ENCODE data around the gene ZNF516. TPM values are rescaled to one million over a fixed set of nuclear protein-coding genes. Genes with fewer than 3 reads are reported as not detected.

ZNF516 gene
- total and polyA plus RNA-seq, 9 donors = 13.5 to 110 (median 95.2) TPM

DNA sequence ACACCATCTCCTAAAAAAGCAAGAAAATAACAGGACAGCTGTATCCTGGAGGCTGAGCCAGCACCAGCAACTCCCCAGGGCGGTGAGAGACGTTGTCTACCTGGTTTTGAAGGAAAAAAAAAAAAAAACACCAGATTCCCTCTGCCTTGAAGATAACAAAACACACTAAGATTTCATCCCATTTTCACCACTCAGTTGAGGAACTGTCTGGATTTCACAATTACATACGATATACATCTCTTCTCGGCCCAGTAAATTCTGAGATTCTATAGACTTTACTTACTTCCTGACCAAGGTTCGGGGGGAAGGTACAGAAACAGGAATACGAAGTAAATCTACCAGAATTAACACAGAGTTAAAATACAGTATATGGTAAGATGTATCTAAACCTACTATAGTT lies 8.5 kb downstream of the ZNF516 start:
- no peaks in the 10 kb centered on the region for H3K27me3 ChIP-seq
- TF ChIP-seq, protein P1, sequence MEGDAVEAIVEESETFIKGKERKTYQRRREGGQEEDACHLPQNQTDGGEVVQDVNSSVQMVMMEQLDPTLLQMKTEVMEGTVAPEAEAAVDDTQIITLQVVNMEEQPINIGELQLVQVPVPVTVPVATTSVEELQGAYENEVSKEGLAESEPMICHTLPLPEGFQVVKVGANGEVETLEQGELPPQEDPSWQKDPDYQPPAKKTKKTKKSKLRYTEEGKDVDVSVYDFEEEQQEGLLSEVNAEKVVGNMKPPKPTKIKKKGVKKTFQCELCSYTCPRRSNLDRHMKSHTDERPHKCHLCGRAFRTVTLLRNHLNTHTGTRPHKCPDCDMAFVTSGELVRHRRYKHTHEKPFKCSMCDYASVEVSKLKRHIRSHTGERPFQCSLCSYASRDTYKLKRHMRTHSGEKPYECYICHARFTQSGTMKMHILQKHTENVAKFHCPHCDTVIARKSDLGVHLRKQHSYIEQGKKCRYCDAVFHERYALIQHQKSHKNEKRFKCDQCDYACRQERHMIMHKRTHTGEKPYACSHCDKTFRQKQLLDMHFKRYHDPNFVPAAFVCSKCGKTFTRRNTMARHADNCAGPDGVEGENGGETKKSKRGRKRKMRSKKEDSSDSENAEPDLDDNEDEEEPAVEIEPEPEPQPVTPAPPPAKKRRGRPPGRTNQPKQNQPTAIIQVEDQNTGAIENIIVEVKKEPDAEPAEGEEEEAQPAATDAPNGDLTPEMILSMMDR (IDR thresholded peaks at IDR 0.05) = no peak
- no peak for TF ChIP-seq EP300 (IDR thresholded peaks at IDR 0.05)
- no peak for TF ChIP-seq POLR2A (IDR thresholded peaks at IDR 0.05)
- no peak for DNase-seq
- WGBS, 3 donors = 44 to 62% (median 44%) methylated on average over 6 of the region's 6 CpGs
- H3K4me1 ChIP-seq (ENCODE audit: insufficient read depth) = peaks cover 13% of the 10 kb centered on the region
- no peaks in the 10 kb centered on the region for H3K36me3 ChIP-seq
- H3K27ac ChIP-seq = no peak overlapping the region
- no peaks in the 10 kb centered on the region for H3K9me3 ChIP-seq
- no peak overlapping the region for H3K4me3 ChIP-seq
- intact Hi-C loops (cut with DNase I) = no loop called here

DNA sequence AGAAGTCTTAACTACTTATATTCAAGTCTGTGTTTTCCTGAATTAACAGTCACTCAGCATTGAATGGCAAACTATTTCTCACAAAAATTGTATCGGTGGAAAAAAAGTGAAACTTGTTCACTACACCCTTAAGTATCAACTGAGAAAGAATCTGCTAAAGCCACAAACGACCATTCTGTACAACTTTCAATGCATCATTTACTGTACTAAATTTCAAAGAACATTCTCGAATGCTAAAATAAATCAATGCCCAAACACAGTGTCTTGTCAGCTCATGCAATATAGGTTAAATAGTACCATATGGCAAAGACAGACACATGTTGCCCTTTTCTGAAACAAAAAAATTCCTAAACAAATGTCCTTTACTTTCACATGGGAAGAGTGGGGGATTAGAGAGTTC lies 9.0 kb downstream of the ZNF516 start:
- Histone ChIP-seq H3K4me3 (no peak overlapping the region), H3K27ac (no peak overlapping the region), H3K27me3 (no peaks in the 10 kb centered on the region), H3K9me3 (no peaks in the 10 kb centered on the region), H3K36me3 (no peaks in the 10 kb centered on the region), H3K4me1 (ENCODE audit: insufficient read depth) (peaks cover 16% of the 10 kb centered on the region)
- no peak for DNase-seq
- WGBS, 3 donors = 35 to 54% (median 36%) methylated on average over 3 of the region's 3 CpGs
- TF ChIP-seq POLR2A (IDR thresholded peaks at IDR 0.05) (no peak), EP300 (IDR thresholded peaks at IDR 0.05) (no peak)
- TF ChIP-seq, protein P1 (IDR thresholded peaks at IDR 0.05) = no peak
- intact Hi-C loops (cut with DNase I) = no loop called here

DNA sequence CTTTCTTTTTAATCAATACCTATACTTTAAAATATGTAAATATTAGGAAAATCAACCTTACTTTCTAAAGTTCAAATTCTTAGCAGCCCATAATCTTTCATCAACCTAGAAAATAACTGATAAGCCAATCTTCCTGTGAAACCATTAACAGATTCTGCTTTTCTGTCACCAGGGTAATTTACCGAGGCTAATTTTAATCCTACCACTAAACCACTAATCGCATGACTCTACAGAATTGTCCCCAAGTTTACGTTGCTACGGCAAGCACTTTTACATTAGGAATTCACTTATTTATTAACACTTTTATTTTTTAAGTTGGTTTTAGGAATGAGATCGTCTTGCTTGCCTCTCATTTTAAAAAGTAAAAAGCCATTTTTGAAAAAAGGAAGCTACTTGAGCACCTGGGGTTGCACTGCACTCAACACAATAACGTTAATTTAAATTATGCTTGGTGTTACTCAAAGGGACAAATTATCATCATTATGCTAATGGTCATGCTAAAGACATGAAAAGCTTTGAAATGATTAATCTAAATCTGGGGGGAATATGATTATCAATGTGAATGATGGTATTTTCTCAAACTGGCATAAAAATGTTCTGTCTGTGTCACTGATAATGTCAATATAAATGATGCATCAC lies 10.2 kb downstream of the ZNF516 start:
- Histone ChIP-seq H3K27me3 (no peaks in the 10 kb centered on the region), H3K9me3 (no peaks in the 10 kb centered on the region), H3K27ac (no peak overlapping the region), H3K4me1 (ENCODE audit: insufficient read depth) (peaks cover 20% of the 10 kb centered on the region), H3K36me3 (no peaks in the 10 kb centered on the region), H3K4me3 (no peak overlapping the region)
- TF ChIP-seq EP300 (IDR thresholded peaks at IDR 0.05) (no peak), POLR2A (IDR thresholded peaks at IDR 0.05) (no peak)
- intact Hi-C loops (cut with DNase I) = loop anchor here in 1 of 4 donors (5.0 kb wide), 1 partner anchor 38 kb away; no protein-coding TSS in a partner anchor
- 85 to 88% (median 87%) methylated on average over 6 of the region's 6 CpGs for WGBS, 3 donors
- no peak for DNase-seq

DNA sequence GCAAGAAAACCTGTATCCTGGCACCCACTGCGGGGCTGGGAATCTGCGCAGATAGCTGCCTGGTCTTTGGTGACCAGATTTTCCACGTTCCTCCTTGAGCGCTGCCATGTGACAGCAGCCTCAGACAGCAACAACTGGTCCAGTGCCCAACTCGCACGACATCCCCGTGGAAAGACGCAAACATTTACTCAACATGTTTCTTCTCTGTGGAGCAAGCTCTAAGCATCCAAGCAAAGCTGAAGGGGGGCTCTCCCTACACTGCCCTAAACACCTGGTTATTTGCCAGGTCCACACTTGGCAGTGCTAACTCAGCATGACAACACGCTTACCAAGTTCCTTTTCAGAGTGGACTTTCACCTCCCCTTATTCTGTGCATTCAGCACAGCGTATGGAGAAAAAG lies 11.3 kb downstream of the ZNF516 start:
- peak in 1 of 5 donors; percentile 14 for DNase-seq
- Histone ChIP-seq H3K4me3 (no peak overlapping the region), H3K9me3 (no peaks in the 10 kb centered on the region), H3K27me3 (no peaks in the 10 kb centered on the region), H3K36me3 (no peaks in the 10 kb centered on the region), H3K27ac (no peak overlapping the region), H3K4me1 (ENCODE audit: insufficient read depth) (peaks cover 28% of the 10 kb centered on the region)
- no peak for TF ChIP-seq EP300 (IDR thresholded peaks at IDR 0.05)
- no peak for TF ChIP-seq POLR2A (IDR thresholded peaks at IDR 0.05)
- TF ChIP-seq, protein P1 (IDR thresholded peaks at IDR 0.05) = no peak
- intact Hi-C loops (cut with DNase I) = loop anchor here in 1 of 4 donors (5.0 kb wide), 1 partner anchor 36 kb away; no protein-coding TSS in a partner anchor
- WGBS, 3 donors = 76 to 88% (median 84%) methylated on average over 10 of the region's 10 CpGs
